K562 (cell line): ENCODE measurements around the gene SCAPER.

Source experiments
- CHD1 ChIP-seq: fragments of 200-600 bp; sonication (generic); IDR thresholded peaks from one replicate; pipeline ENCODE4 v1.6.1; 2012; ENCODE audit warnings: mild to moderate bottlenecking, moderate library complexity, low read length, inconsistent platforms
- CTCF ChIP-seq, 3 experiments: IDR thresholded peaks in 2 of 3; conservative IDR thresholded peaks in 1 of 3; 2 replicates each; pipeline ENCODE4 v1.5.1; 2011 to 2012; ENCODE audit warnings: low read length in 3 of 3, mild to moderate bottlenecking in 3 of 3, control low read depth in 2 of 3, improper control_type of control experiment in 1 of 3, inconsistent platforms in 1 of 3, low read depth in 1 of 3, mixed read lengths in 1 of 3, moderate library complexity in 1 of 3; ENCODE audit not compliant: insufficient read depth in 2 of 3
- CUX1 ChIP-seq: fragments of 200-800 bp; sonication (Bioruptor generic); IDR thresholded peaks from 2 replicates; pipeline ENCODE4 v1.6.1; 2016; ENCODE audit warnings: missing genetic modification characterization, missing compliant biosample characterization
- FOXM1 ChIP-seq, 2 experiments: fragments of 450-650 bp in 1 of 2; sonication (generic) in 1 of 2; formaldehyde crosslinking in 1 of 2; IDR thresholded peaks; 2 replicates each; pipeline versions ENCODE4 v1.6.1 to v1.9.0; 2017 to 2022; ENCODE audit warnings: low read depth in 2 of 2, mild to moderate bottlenecking in 2 of 2, missing genetic modification reagents in 1 of 2, moderate library complexity in 1 of 2
- KLF10 ChIP-seq: fragments of 250-450 bp; sonication (Bioruptor Pico); IDR thresholded peaks from 2 replicates; pipeline ENCODE4 v1.6.1; 2021; ENCODE audit warnings: matching md5 sums
- POLR2A ChIP-seq: fragments of 450-650 bp; conservative IDR thresholded peaks from 2 replicates; pipeline ENCODE4 v1.6.1; 2016
- POLR2G ChIP-seq: fragments of 200-400 bp; formaldehyde crosslinking; IDR thresholded peaks from 2 replicates; pipeline ENCODE4 v1.6.1; 2017; ENCODE audit warnings: low read depth, mild to moderate bottlenecking, antibody characterized with exemption, low read length, moderate library complexity
- TCF7 ChIP-seq: sonication (generic); IDR thresholded peaks from 2 replicates; pipeline ENCODE4 v1.6.1; 2016; ENCODE audit warnings: antibody characterized with exemption, borderline replicate concordance
- ZC3H11A ChIP-seq: IDR thresholded peaks from 2 replicates; pipeline ENCODE4 v1.6.1; 2012; ENCODE audit warnings: low read depth, low read length, improper control_type of control experiment

- no peak for TF ChIP-seq FOXM1 (IDR thresholded peaks at IDR 0.05; ENCODE audit: low read depth)
- TF ChIP-seq FOXM1 (CRISPR knock-in tag; IDR thresholded peaks at IDR 0.05; ENCODE audit: low read depth), result no peak
- no peak for TF ChIP-seq TCF7
- no peak for TF ChIP-seq ZC3H11A
- TF ChIP-seq CTCF (IDR thresholded peaks at IDR 0.05 in 2 of 3, conservative IDR thresholded peaks at IDR 0.05 in 1 of 3; ENCODE audit: insufficient read depth in 2 of 3, low read depth in 1 of 3, low read length in 3 of 3), result no peak
- no peak for TF ChIP-seq CUX1 (CRISPR knock-in tag)
- TF ChIP-seq KLF10, result no peak
- no peak for TF ChIP-seq POLR2G
- TF ChIP-seq CHD1, result no peak
- no peak for TF ChIP-seq POLR2A
These were observed 352.0 kb downstream of the SCAPER start for GRCh38 chr15:76553102-76553501.
